Left lung (tissue), 10 donors: ENCODE data around the gene GRID1. TPM values are rescaled to one million over a fixed set of nuclear protein-coding genes. Genes with fewer than 3 reads are reported as not detected.

Experiments used
- ATAC-seq: fragments of 200-7000 bp; cut with Tn5 transposase; one replicate; pipeline ENCODE4 v1.9.1; 2020; ENCODE audit warnings: moderate library complexity
- DNase-seq, 4 donors: peaks; one replicate each; pipeline ENCODE4 v3.0.0-alpha.2; 2013 to 2020
- H3K27ac ChIP-seq, 2 donors: fragments of 200-600 bp; sonication (generic) in 1 of 2; one replicate each; pipeline versions ENCODE4 v1.5.0 to v1.8.0; 2020 to 2021
- H3K27me3 ChIP-seq, 2 donors: fragments of 200-600 bp; sonication (generic) in 1 of 2; one replicate each; pipeline versions ENCODE4 v1.5.0 to v1.8.0; 2020 to 2021
- H3K36me3 ChIP-seq, 2 donors: fragments of 200-600 bp; sonication (generic) in 1 of 2; one replicate each; pipeline versions ENCODE4 v1.5.0 to v1.8.0; 2020 to 2021
- H3K4me1 ChIP-seq, 2 donors: fragments of 200-600 bp; one replicate each; pipeline ENCODE4 v1.8.0; 2021
- H3K4me3 ChIP-seq, 2 donors: fragments of 200-600 bp; sonication (generic) in 1 of 2; one replicate each; pipeline versions ENCODE4 v1.5.0 to v1.8.0; 2020 to 2021; ENCODE audit warnings: mild to moderate bottlenecking in 1 of 2
- H3K9me3 ChIP-seq, 2 donors: fragments of 200-600 bp; sonication (generic) in 1 of 2; one replicate each; pipeline versions ENCODE4 v1.5.0 to v1.8.0; 2020 to 2021
- CTCF ChIP-seq, 2 donors: fragments of 200-600 bp; sonication (generic) in 1 of 2; IDR thresholded peaks; one replicate each; pipeline versions ENCODE4 v1.5.0 to v1.8.0; 2021; ENCODE audit warnings: antibody characterized with exemption in 2 of 2
- intact Hi-C, 2 donors: fragments of 100-400 bp; cut with DNase I; formaldehyde crosslinking; loops; one replicate each; pipeline versions ENCODE4 v1.11.2 to v1.14.2; 2022
- polyA plus RNA-seq, 6 donors: library from polyadenylated mRNA; unstranded; fragments of 120-200 nt; gene quantifications; one replicate each; pipeline ENCODE4 v1.2.1, GENCODE V29; 2013; ENCODE audit not compliant: insufficient read length in 6 of 6
- total RNA-seq, 2 donors: library from RNA; stranded (reverse); fragmentation: NEBNext Ultra II Directional; extraction: Animal tissue kit (Norgen Biotek cat#: 25700); gene quantifications; one replicate each; pipeline ENCODE4 v1.2.1, GENCODE V29; 2021
- donor health status: DM: no; HTN: yes; CAD: no.
- donor health status: DM: no; HTN: no; CAD: no.

Gene GRID1
- total and polyA plus RNA-seq, 8 donors = 0.81 to 2.6 (median 1.2) TPM

GRCh38 chr10:85611746-85612377 is 754.7 kb downstream of the GRID1 start:
- H3K36me3 ChIP-seq = no peaks in the 10 kb centered on the region
- ATAC-seq (no peak), DNase-seq (peak in 1 of 4 donors; percentile 40)
- H3K27me3 ChIP-seq = no peaks in the 10 kb centered on the region
- no peaks in the 10 kb centered on the region for H3K4me1 ChIP-seq
- intact Hi-C loops = no loop called here
- H3K9me3 ChIP-seq = no peaks in the 10 kb centered on the region
- H3K4me3 ChIP-seq = no peak overlapping the region
- no peak overlapping the region for H3K27ac ChIP-seq
- TF ChIP-seq CTCF (IDR thresholded peaks at IDR 0.05) = no peak

- Histone ChIP-seq H3K36me3 (no peaks in the 10 kb centered on the region), H3K27ac (no peak overlapping the region), H3K4me1 (no peaks in the 10 kb centered on the region), H3K4me3 (no peak overlapping the region), H3K27me3 (no peaks in the 10 kb centered on the region), H3K9me3 (no peaks in the 10 kb centered on the region)
- DNase-seq (no peak), ATAC-seq (no peak)
- TF ChIP-seq CTCF (IDR thresholded peaks at IDR 0.05) = no peak
- intact Hi-C loops = no loop called here
Observed at GRCh38 chr10:85611093-85611740, 755.4 kb downstream of the GRID1 start.

GRCh38 chr10:85610381-85611092 is 756.1 kb downstream of the GRID1 start:
- no peak for TF ChIP-seq CTCF (IDR thresholded peaks at IDR 0.05)
- H3K27ac ChIP-seq = no peak overlapping the region
- no peak for ATAC-seq

GRCh38 chr10:85609509-85609908 is 757.1 kb downstream of the GRID1 start:
- H3K27me3 ChIP-seq = no peaks in the 10 kb centered on the region
- ATAC-seq = no peak
- no peak overlapping the region for H3K4me3 ChIP-seq
- TF ChIP-seq CTCF (IDR thresholded peaks at IDR 0.05) = no peak
- intact Hi-C loops = no loop called here
- H3K4me1 ChIP-seq = no peaks in the 10 kb centered on the region
- DNase-seq = peak in 1 of 4 donors; percentile 51
- H3K9me3 ChIP-seq = no peaks in the 10 kb centered on the region
- H3K36me3 ChIP-seq = no peaks in the 10 kb centered on the region
- H3K27ac ChIP-seq = no peak overlapping the region

More at GRCh38 chr10:85610381-85611092, 756.1 kb downstream of the GRID1 start:
- Histone ChIP-seq H3K27me3 (no peaks in the 10 kb centered on the region), H3K4me3 (no peak overlapping the region), H3K9me3 (no peaks in the 10 kb centered on the region), H3K4me1 (no peaks in the 10 kb centered on the region), H3K36me3 (no peaks in the 10 kb centered on the region)
- DNase-seq = peak in 1 of 4 donors; percentile 31
- intact Hi-C loops = no loop called here

GRCh38 chr10:85608706-85609105 is 757.9 kb downstream of the GRID1 start:
- H3K36me3 ChIP-seq = no peaks in the 10 kb centered on the region
- intact Hi-C loops = no loop called here
- H3K9me3 ChIP-seq = no peaks in the 10 kb centered on the region
- no peaks in the 10 kb centered on the region for H3K4me1 ChIP-seq
- H3K4me3 ChIP-seq = no peak overlapping the region
- ATAC-seq (no peak), DNase-seq (no peak)
- no peak overlapping the region for H3K27ac ChIP-seq
- no peaks in the 10 kb centered on the region for H3K27me3 ChIP-seq
- no peak for TF ChIP-seq CTCF (IDR thresholded peaks at IDR 0.05)
